Activated T-helper 2 cell treated with anti-CD3 and anti-CD28 coated beads, Interferon-gamma antibody, Interleukin-2, Interleukin-4, amounts not matched to agents 10 μg/mL and 5 μg/mL and 100 μg/mL, durations not matched to agents 14 hours and 24 hours and 36 hours (primary cell): ENCODE measurements around the gene AAK1. TPM values are rescaled to one million over a fixed set of nuclear protein-coding genes. Genes with fewer than 3 reads are reported as not detected.
"Not testable (repeated sequence)": the region's sequence is repeated elsewhere in the genome, so short reads cannot be mapped to it uniquely, and the experiment has no call there.

Experiments used
- DNase-seq: peaks from one replicate; pipeline ENCODE4 v3.0.0; 2021; ENCODE audit warnings: low spot score
- H3K27ac Mint-ChIP-seq: one replicate; pipeline ENCODE4 v1.8.0; 2021; ENCODE audit warnings: mixed read lengths
- H3K27me3 Mint-ChIP-seq: one replicate; pipeline ENCODE4 v1.8.0; 2021; ENCODE audit warnings: low read depth, mixed read lengths
- H3K36me3 Mint-ChIP-seq: one replicate; pipeline ENCODE4 v1.8.0; 2021; ENCODE audit warnings: low read depth, mixed read lengths
- H3K4me1 Mint-ChIP-seq: one replicate; pipeline ENCODE4 v1.8.0; 2021; ENCODE audit warnings: low read depth, mixed read lengths
- H3K4me3 Mint-ChIP-seq: one replicate; pipeline ENCODE4 v1.8.0; 2021; ENCODE audit warnings: low read depth, mild to moderate bottlenecking, moderate library complexity, mixed read lengths
- H3K9me3 Mint-ChIP-seq: one replicate; pipeline ENCODE4 v1.8.0; 2021; ENCODE audit warnings: mixed read lengths
- intact Hi-C: fragments of 100-400 bp; cut with micrococcal nuclease; formaldehyde crosslinking; loops from one replicate; pipeline ENCODE4 v1.15.1; 2023
- total RNA-seq: library from RNA; stranded (reverse); gene quantifications from 2 replicates; pipeline ENCODE4 v1.2.3, GENCODE V29; 2022

AAK1 gene
- total RNA-seq, 1 donor from 2014 or later: 108 TPM

- Mint-ChIP-seq H3K36me3 (peaks cover 18% of the 10 kb centered on the region), H3K27ac (no peak overlapping the region), H3K27me3 (no peaks in the 10 kb centered on the region), H3K4me1 (peaks cover 15% of the 10 kb centered on the region), H3K9me3 (no peaks in the 10 kb centered on the region), H3K4me3 (no peak overlapping the region)
- intact Hi-C loops: no loop called here
- DNase-seq: no peak
Observed at GRCh38 chr2:69620870-69621269, 22.7 kb downstream of the AAK1 start.

DNA sequence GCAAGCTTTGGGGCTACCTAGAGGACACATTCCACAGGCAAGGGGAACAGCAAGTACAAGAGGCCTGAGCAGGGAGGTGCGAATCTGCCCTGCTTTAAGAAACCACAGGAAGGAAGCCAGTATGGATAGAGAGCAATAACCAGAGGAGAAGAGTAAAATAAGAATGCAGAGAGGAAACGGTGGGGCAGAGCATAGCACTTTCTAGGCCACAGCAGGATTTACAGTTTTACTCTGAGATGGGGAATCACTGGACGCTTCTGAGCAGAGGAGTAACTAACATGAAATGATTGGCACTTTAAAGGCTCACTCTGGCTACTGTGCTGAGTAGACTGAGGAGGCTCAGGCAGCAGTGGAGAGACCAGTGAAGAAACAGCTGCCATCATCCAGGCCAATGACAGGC, 23.8 kb downstream of the AAK1 start:
- DNase-seq: no peak
- Mint-ChIP-seq H3K27ac (no peak overlapping the region), H3K27me3 (no peaks in the 10 kb centered on the region), H3K4me1 (peaks cover 24% of the 10 kb centered on the region), H3K36me3 (peaks cover 29% of the 10 kb centered on the region), H3K9me3 (peaks cover under 1% of the 10 kb centered on the region), H3K4me3 (no peak overlapping the region)
- intact Hi-C loops: loop anchor here (1.0 to 5.0 kb wide), 2 partner anchors 9 to 37 kb away; no protein-coding TSS in a partner anchor

DNA sequence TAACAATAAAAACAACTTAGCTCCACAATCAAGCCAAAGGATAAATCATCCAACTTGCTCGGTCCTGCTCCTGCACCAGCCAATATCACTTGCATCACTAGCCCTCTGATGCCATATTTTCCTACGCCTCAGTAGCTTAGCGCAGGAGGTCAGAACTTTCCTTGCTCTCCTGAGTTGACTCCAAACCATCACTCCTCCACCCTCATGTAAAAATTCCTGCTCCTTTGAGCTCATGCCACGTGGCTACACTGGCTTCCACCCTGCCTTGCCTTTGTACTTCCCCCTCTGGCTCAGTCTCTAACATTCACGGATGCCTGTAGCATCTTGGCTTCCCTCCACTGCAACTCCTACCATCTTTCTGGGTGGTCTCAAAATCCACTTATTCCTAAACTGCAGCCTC, 25.2 kb downstream of the AAK1 start:
- peaks cover 29% of the 10 kb centered on the region for H3K4me1 Mint-ChIP-seq
- no peak overlapping the region for H3K4me3 Mint-ChIP-seq
- DNase-seq: no peak
- H3K27ac Mint-ChIP-seq: no peak overlapping the region
- intact Hi-C loops: loop anchor here (5.0 kb wide), 1 partner anchor 36 kb away; no protein-coding TSS in a partner anchor
- no peaks in the 10 kb centered on the region for H3K27me3 Mint-ChIP-seq
- peaks cover 41% of the 10 kb centered on the region for H3K36me3 Mint-ChIP-seq
- peaks cover 11% of the 10 kb centered on the region for H3K9me3 Mint-ChIP-seq

- Mint-ChIP-seq H3K27me3 (no peaks in the 10 kb centered on the region), H3K36me3 (peaks cover 41% of the 10 kb centered on the region), H3K27ac (no peak overlapping the region), H3K4me1 (peaks cover 27% of the 10 kb centered on the region), H3K4me3 (no peak overlapping the region), H3K9me3 (peaks cover 11% of the 10 kb centered on the region)
- intact Hi-C loops: loop anchor here (5.0 kb wide), 1 partner anchor 35 kb away; no protein-coding TSS in a partner anchor
- DNase-seq: no peak
Observed at GRCh38 chr2:69617744-69618143, 25.8 kb downstream of the AAK1 start.

DNA sequence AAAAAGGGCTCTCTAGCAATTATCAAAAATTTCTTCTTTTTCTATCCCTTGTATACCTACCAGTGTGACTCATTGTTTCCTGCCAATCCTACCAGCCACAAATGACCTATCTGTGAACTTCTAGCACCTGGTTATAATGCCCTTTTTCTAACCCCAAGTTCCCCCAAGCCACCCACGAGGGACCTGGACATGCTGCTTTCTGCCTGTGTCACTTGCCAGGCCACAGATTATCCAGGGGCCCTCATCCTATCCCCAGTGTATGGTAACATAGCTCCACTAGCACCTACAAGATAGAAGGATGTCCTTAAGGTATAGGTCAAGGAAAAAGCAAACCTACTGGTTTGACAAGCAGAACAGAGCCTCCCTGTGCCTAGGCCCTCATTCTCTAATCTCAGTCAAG, 26.8 kb downstream of the AAK1 start:
- no peak for DNase-seq
- Mint-ChIP-seq H3K4me1 (peaks cover 29% of the 10 kb centered on the region), H3K4me3 (peak overlapping the region; percentile 3)

DNA sequence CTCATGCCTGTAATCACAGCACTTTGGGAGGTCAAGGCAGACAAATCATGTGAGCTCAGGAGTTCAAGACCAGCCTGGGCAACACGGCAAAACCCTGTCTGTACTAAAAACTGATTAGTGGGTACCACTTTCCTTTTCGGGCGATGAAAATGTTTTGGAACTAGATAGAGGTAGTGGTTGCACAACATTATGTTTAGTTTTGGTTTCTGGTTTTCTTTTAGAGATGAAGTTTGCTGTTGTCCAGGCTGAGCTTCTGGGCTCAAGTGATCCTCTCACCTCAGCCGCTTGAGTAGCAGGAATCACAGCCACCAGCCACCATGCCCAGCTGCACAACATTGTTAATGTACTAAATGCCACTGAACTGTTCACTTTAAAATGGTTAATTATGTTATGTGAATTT, 27.6 kb downstream of the AAK1 start:
- H3K36me3 Mint-ChIP-seq: peaks cover 52% of the 10 kb centered on the region
- intact Hi-C loops: loop anchor here (1.0 to 5.0 kb wide), 3 partner anchors 15 to 34 kb away; no protein-coding TSS in a partner anchor
- no peak overlapping the region for H3K27ac Mint-ChIP-seq
- H3K27me3 Mint-ChIP-seq: no peaks in the 10 kb centered on the region
- DNase-seq: no peak
- H3K9me3 Mint-ChIP-seq: peaks cover 15% of the 10 kb centered on the region
- H3K4me1 Mint-ChIP-seq: peaks cover 27% of the 10 kb centered on the region
- no peak overlapping the region for H3K4me3 Mint-ChIP-seq

More for the DNA sequence above, 26.8 kb downstream of the AAK1 start:
- Mint-ChIP-seq H3K9me3 (peaks cover 11% of the 10 kb centered on the region), H3K27ac (peak overlapping the region; percentile 31), H3K27me3 (no peaks in the 10 kb centered on the region), H3K36me3 (peaks cover 48% of the 10 kb centered on the region)
- intact Hi-C loops: loop anchor here (1.0 to 5.0 kb wide), 3 partner anchors 15 to 34 kb away; no protein-coding TSS in a partner anchor

GRCh38 chr2:69615078-69615625, 28.4 kb downstream of the AAK1 start:
- H3K36me3 Mint-ChIP-seq: peaks cover 58% of the 10 kb centered on the region
- peaks cover 27% of the 10 kb centered on the region for H3K4me1 Mint-ChIP-seq
- peaks cover 20% of the 10 kb centered on the region for H3K9me3 Mint-ChIP-seq
- H3K27me3 Mint-ChIP-seq: no peaks in the 10 kb centered on the region
- peak overlapping the region; percentile 33 for H3K27ac Mint-ChIP-seq
- intact Hi-C loops: loop anchor here (5.0 kb wide), 1 partner anchor 33 kb away; no protein-coding TSS in a partner anchor
- H3K4me3 Mint-ChIP-seq: no peak overlapping the region
- no peak for DNase-seq

DNA sequence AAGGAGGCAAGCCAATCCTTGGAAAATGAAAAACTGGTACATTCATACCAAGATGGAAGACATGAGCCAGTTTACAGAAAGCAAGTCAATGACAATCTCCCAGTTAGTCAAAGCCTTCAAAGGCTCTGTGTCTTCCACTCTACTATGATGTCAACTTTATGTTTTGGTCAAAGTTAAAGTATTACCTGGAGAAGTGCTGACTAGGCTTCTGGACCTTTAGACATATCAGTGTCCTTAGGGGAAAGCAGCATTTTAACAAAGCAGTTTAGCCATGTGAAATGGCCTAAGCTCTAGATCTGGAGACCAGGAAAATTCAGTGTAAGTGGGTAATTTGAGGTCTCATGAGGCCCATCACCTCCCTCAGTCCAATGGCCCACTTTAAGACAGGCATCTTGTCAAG, 30.8 kb downstream of the AAK1 start:
- no peak overlapping the region for H3K4me3 Mint-ChIP-seq
- H3K27ac Mint-ChIP-seq: no peak overlapping the region
- no peaks in the 10 kb centered on the region for H3K27me3 Mint-ChIP-seq
- intact Hi-C loops: no loop called here
- H3K4me1 Mint-ChIP-seq: peaks cover 37% of the 10 kb centered on the region
- H3K36me3 Mint-ChIP-seq: peaks cover 68% of the 10 kb centered on the region
- peaks cover 21% of the 10 kb centered on the region for H3K9me3 Mint-ChIP-seq
- no peak for DNase-seq

- peaks cover 73% of the 10 kb centered on the region for H3K36me3 Mint-ChIP-seq
- H3K27ac Mint-ChIP-seq: no peak overlapping the region
- H3K4me3 Mint-ChIP-seq: no peak overlapping the region
- DNase-seq: no peak
- no peaks in the 10 kb centered on the region for H3K27me3 Mint-ChIP-seq
- peaks cover 42% of the 10 kb centered on the region for H3K4me1 Mint-ChIP-seq
- peaks cover 21% of the 10 kb centered on the region for H3K9me3 Mint-ChIP-seq
- intact Hi-C loops: no loop called here
Observed at GRCh38 chr2:69612200-69612599, 31.3 kb downstream of the AAK1 start.

GRCh38 chr2:69608109-69608508, 35.4 kb downstream of the AAK1 start:
- intact Hi-C loops: no loop called here
- H3K4me1 Mint-ChIP-seq: peaks cover 58% of the 10 kb centered on the region
- H3K36me3 Mint-ChIP-seq: peaks cover 64% of the 10 kb centered on the region
- H3K4me3 Mint-ChIP-seq: no peak overlapping the region
- no peaks in the 10 kb centered on the region for H3K27me3 Mint-ChIP-seq
- H3K27ac Mint-ChIP-seq: peak overlapping the region; percentile 9
- DNase-seq: no peak
- peaks cover 10% of the 10 kb centered on the region for H3K9me3 Mint-ChIP-seq

DNA sequence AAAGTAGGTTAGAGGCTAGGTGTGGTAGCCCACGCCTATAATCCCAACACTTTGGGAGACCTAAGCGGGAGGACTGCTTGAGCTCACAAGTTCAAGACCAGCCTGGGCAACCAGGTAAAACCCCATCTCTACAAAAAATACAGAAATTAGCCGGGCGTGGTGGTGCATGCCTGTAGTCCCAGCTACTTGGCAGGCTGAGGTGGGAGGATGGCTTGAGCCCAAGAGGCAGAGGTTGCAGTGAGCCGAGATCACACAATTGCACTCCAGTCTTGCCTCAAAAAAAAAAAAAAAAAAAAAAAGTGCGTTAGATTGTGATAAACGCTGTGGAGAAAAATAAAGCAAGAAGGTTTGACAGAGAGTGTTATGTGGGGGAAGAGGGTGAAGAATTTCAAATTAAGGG, 36.8 kb downstream of the AAK1 start:
- H3K9me3 Mint-ChIP-seq, H3K27ac Mint-ChIP-seq, H3K4me3 Mint-ChIP-seq, DNase-seq, H3K27me3 Mint-ChIP-seq, intact Hi-C loops: not testable (repeated sequence)
- peaks cover 61% of the 10 kb centered on the region for H3K4me1 Mint-ChIP-seq
- H3K36me3 Mint-ChIP-seq: peaks cover 59% of the 10 kb centered on the region

DNA sequence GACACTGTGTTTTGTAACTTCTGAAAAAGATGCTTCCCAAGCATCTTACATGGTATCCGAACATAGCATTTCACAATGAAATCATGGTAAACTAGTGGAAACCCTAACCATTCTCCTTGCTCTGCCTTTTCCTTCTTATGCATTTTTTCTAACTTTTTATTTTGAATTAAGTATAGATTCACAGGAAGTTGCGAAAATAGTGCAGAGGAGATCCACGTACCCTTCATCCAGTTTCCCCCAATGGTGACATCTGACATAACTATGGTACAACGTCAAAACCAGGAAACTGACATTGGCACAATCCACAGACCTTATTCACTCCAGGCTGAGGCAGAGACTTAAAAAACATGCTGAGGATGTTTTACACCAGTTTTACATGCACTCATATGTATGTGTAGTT, 38.3 kb downstream of the AAK1 start:
- DNase-seq: no peak
- no peaks in the 10 kb centered on the region for H3K27me3 Mint-ChIP-seq
- H3K27ac Mint-ChIP-seq: no peak overlapping the region
- intact Hi-C loops: no loop called here
- H3K36me3 Mint-ChIP-seq: peaks cover 57% of the 10 kb centered on the region
- peaks cover 74% of the 10 kb centered on the region for H3K4me1 Mint-ChIP-seq
- peaks cover 3% of the 10 kb centered on the region for H3K9me3 Mint-ChIP-seq
- no peak overlapping the region for H3K4me3 Mint-ChIP-seq

- intact Hi-C loops: loop anchor here (5.0 kb wide), 1 partner anchor 38 kb away; no protein-coding TSS in a partner anchor
- Mint-ChIP-seq H3K27ac (no peak overlapping the region), H3K27me3 (no peaks in the 10 kb centered on the region), H3K4me3 (no peak overlapping the region), H3K4me1 (peaks cover 79% of the 10 kb centered on the region), H3K9me3 (no peaks in the 10 kb centered on the region), H3K36me3 (peaks cover 58% of the 10 kb centered on the region)
- no peak for DNase-seq
Observed at GRCh38 chr2:69604836-69605235, 38.7 kb downstream of the AAK1 start.
